ENCODE results near the gene EXOC4.

Gene EXOC4

GRCh38 chr7:133560900-133561299 is 308.0 kb downstream of the EXOC4 start:
- no peaks in the 10 kb centered on the region for H3K4me1 ChIP-seq (ENCODE audit: insufficient read depth, low read length)
- H3K9ac ChIP-seq (ENCODE audit: low read length): no peak overlapping the region
- H3K36me3 ChIP-seq (ENCODE audit: insufficient read depth, low read length): no peaks in the 10 kb centered on the region
- H3K27ac ChIP-seq (ENCODE audit: low read depth, low read length): no peak overlapping the region
- H3K4me3 ChIP-seq (ENCODE audit: low read depth in 1 of 2, low read length in 2 of 2): no peak overlapping the region
- H3K9me3 ChIP-seq (ENCODE audit: low read length): no peaks in the 10 kb centered on the region
- H3K27me3 ChIP-seq (ENCODE audit: control insufficient read depth in 1 of 2, insufficient read depth in 2 of 2, low read length in 2 of 2): no peaks in the 10 kb centered on the region

- no peak overlapping the region for H3K4me3 ChIP-seq (ENCODE audit: low read depth in 1 of 2, low read length in 2 of 2)
Measured at GRCh38 chr7:133561396-133561795, 308.5 kb downstream of the EXOC4 start.

GRCh38 chr7:133562621-133563020 is 309.7 kb downstream of the EXOC4 start:
- Histone ChIP-seq H3K9me3 (ENCODE audit: low read length) (no peaks in the 10 kb centered on the region), H3K36me3 (ENCODE audit: insufficient read depth, low read length) (no peaks in the 10 kb centered on the region), H3K4me3 (ENCODE audit: low read depth in 1 of 2, low read length in 2 of 2) (no peak overlapping the region), H3K9ac (ENCODE audit: low read length) (no peak overlapping the region), H3K27ac (ENCODE audit: low read depth, low read length) (no peak overlapping the region), H3K27me3 (ENCODE audit: control insufficient read depth in 1 of 2, insufficient read depth in 2 of 2, low read length in 2 of 2) (no peaks in the 10 kb centered on the region), H3K4me1 (ENCODE audit: insufficient read depth, low read length) (no peaks in the 10 kb centered on the region)

More at GRCh38 chr7:133561396-133561795, 308.5 kb downstream of the EXOC4 start:
- Histone ChIP-seq H3K27ac (ENCODE audit: low read depth, low read length) (no peak overlapping the region), H3K27me3 (ENCODE audit: control insufficient read depth in 1 of 2, insufficient read depth in 2 of 2, low read length in 2 of 2) (no peaks in the 10 kb centered on the region), H3K36me3 (ENCODE audit: insufficient read depth, low read length) (no peaks in the 10 kb centered on the region), H3K9me3 (ENCODE audit: low read length) (no peaks in the 10 kb centered on the region), H3K4me1 (ENCODE audit: insufficient read depth, low read length) (no peaks in the 10 kb centered on the region), H3K9ac (ENCODE audit: low read length) (no peak overlapping the region)

- H3K27ac ChIP-seq (ENCODE audit: low read depth, low read length): no peak overlapping the region
- no peaks in the 10 kb centered on the region for H3K27me3 ChIP-seq (ENCODE audit: control insufficient read depth in 1 of 2, insufficient read depth in 2 of 2, low read length in 2 of 2)
- no peaks in the 10 kb centered on the region for H3K4me1 ChIP-seq (ENCODE audit: insufficient read depth, low read length)
- H3K36me3 ChIP-seq (ENCODE audit: insufficient read depth, low read length): no peaks in the 10 kb centered on the region
- H3K9ac ChIP-seq (ENCODE audit: low read length): no peak overlapping the region
- no peaks in the 10 kb centered on the region for H3K9me3 ChIP-seq (ENCODE audit: low read length)
- H3K4me3 ChIP-seq (ENCODE audit: low read depth in 1 of 2, low read length in 2 of 2): no peak overlapping the region
Measured at GRCh38 chr7:133563251-133563650, 310.4 kb downstream of the EXOC4 start.

GRCh38 chr7:133564484-133564883 is 311.6 kb downstream of the EXOC4 start:
- Histone ChIP-seq H3K27me3 (ENCODE audit: control insufficient read depth in 1 of 2, insufficient read depth in 2 of 2, low read length in 2 of 2) (no peaks in the 10 kb centered on the region), H3K4me1 (ENCODE audit: insufficient read depth, low read length) (no peaks in the 10 kb centered on the region), H3K9me3 (ENCODE audit: low read length) (no peaks in the 10 kb centered on the region), H3K9ac (ENCODE audit: low read length) (no peak overlapping the region), H3K4me3 (ENCODE audit: low read depth in 1 of 2, low read length in 2 of 2) (no peak overlapping the region), H3K36me3 (ENCODE audit: insufficient read depth, low read length) (no peaks in the 10 kb centered on the region), H3K27ac (ENCODE audit: low read depth, low read length) (no peak overlapping the region)

GRCh38 chr7:133568544-133568943 is 315.7 kb downstream of the EXOC4 start:
- no peak overlapping the region for H3K4me3 ChIP-seq (ENCODE audit: low read depth in 1 of 2, low read length in 2 of 2)
- H3K27ac ChIP-seq (ENCODE audit: low read depth, low read length): no peak overlapping the region
- no peaks in the 10 kb centered on the region for H3K36me3 ChIP-seq (ENCODE audit: insufficient read depth, low read length)
- H3K9me3 ChIP-seq (ENCODE audit: low read length): no peaks in the 10 kb centered on the region
- H3K9ac ChIP-seq (ENCODE audit: low read length): no peak overlapping the region
- no peaks in the 10 kb centered on the region for H3K4me1 ChIP-seq (ENCODE audit: insufficient read depth, low read length)
- H3K27me3 ChIP-seq (ENCODE audit: control insufficient read depth in 1 of 2, insufficient read depth in 2 of 2, low read length in 2 of 2): no peaks in the 10 kb centered on the region

GRCh38 chr7:133570321-133570720 is 317.4 kb downstream of the EXOC4 start:
- Histone ChIP-seq H3K27ac (ENCODE audit: low read depth, low read length) (no peak overlapping the region), H3K4me1 (ENCODE audit: insufficient read depth, low read length) (no peaks in the 10 kb centered on the region), H3K36me3 (ENCODE audit: insufficient read depth, low read length) (no peaks in the 10 kb centered on the region), H3K9ac (ENCODE audit: low read length) (no peak overlapping the region), H3K4me3 (ENCODE audit: low read depth in 1 of 2, low read length in 2 of 2) (no peak overlapping the region), H3K9me3 (ENCODE audit: low read length) (no peaks in the 10 kb centered on the region), H3K27me3 (ENCODE audit: control insufficient read depth in 1 of 2, insufficient read depth in 2 of 2, low read length in 2 of 2) (no peaks in the 10 kb centered on the region)

- H3K27me3 ChIP-seq (ENCODE audit: control insufficient read depth in 1 of 2, insufficient read depth in 2 of 2, low read length in 2 of 2): no peaks in the 10 kb centered on the region
- no peaks in the 10 kb centered on the region for H3K36me3 ChIP-seq (ENCODE audit: insufficient read depth, low read length)
- no peak overlapping the region for H3K27ac ChIP-seq (ENCODE audit: low read depth, low read length)
- no peak overlapping the region for H3K4me3 ChIP-seq (ENCODE audit: low read depth in 1 of 2, low read length in 2 of 2)
- no peaks in the 10 kb centered on the region for H3K9me3 ChIP-seq (ENCODE audit: low read length)
- no peaks in the 10 kb centered on the region for H3K4me1 ChIP-seq (ENCODE audit: insufficient read depth, low read length)
- H3K9ac ChIP-seq (ENCODE audit: low read length): no peak overlapping the region
Measured at GRCh38 chr7:133571076-133571475, 318.2 kb downstream of the EXOC4 start.

GRCh38 chr7:133572087-133572486 is 319.2 kb downstream of the EXOC4 start:
- H3K27me3 ChIP-seq (ENCODE audit: control insufficient read depth in 1 of 2, insufficient read depth in 2 of 2, low read length in 2 of 2): no peaks in the 10 kb centered on the region
- H3K4me3 ChIP-seq (ENCODE audit: low read depth in 1 of 2, low read length in 2 of 2): no peak overlapping the region
- H3K4me1 ChIP-seq (ENCODE audit: insufficient read depth, low read length): no peaks in the 10 kb centered on the region
- H3K9me3 ChIP-seq (ENCODE audit: low read length): no peaks in the 10 kb centered on the region
- no peak overlapping the region for H3K9ac ChIP-seq (ENCODE audit: low read length)
- no peaks in the 10 kb centered on the region for H3K36me3 ChIP-seq (ENCODE audit: insufficient read depth, low read length)
- H3K27ac ChIP-seq (ENCODE audit: low read depth, low read length): no peak overlapping the region

GRCh38 chr7:133572843-133573242 is 320.0 kb downstream of the EXOC4 start:
- Histone ChIP-seq H3K4me3 (ENCODE audit: low read depth in 1 of 2, low read length in 2 of 2) (no peak overlapping the region), H3K27me3 (ENCODE audit: control insufficient read depth in 1 of 2, insufficient read depth in 2 of 2, low read length in 2 of 2) (no peaks in the 10 kb centered on the region), H3K9ac (ENCODE audit: low read length) (no peak overlapping the region), H3K36me3 (ENCODE audit: insufficient read depth, low read length) (no peaks in the 10 kb centered on the region), H3K9me3 (ENCODE audit: low read length) (no peaks in the 10 kb centered on the region), H3K27ac (ENCODE audit: low read depth, low read length) (no peak overlapping the region), H3K4me1 (ENCODE audit: insufficient read depth, low read length) (no peaks in the 10 kb centered on the region)

GRCh38 chr7:133573554-133574265 is 320.8 kb downstream of the EXOC4 start:
- no peaks in the 10 kb centered on the region for H3K4me1 ChIP-seq (ENCODE audit: insufficient read depth, low read length)
- no peaks in the 10 kb centered on the region for H3K27me3 ChIP-seq (ENCODE audit: control insufficient read depth in 1 of 2, insufficient read depth in 2 of 2, low read length in 2 of 2)
- H3K27ac ChIP-seq (ENCODE audit: low read depth, low read length): no peak overlapping the region
- no peaks in the 10 kb centered on the region for H3K9me3 ChIP-seq (ENCODE audit: low read length)
- H3K4me3 ChIP-seq (ENCODE audit: low read depth in 1 of 2, low read length in 2 of 2): no peak overlapping the region
- H3K9ac ChIP-seq (ENCODE audit: low read length): no peak overlapping the region
- H3K36me3 ChIP-seq (ENCODE audit: insufficient read depth, low read length): no peaks in the 10 kb centered on the region

GRCh38 chr7:133575726-133576440 is 323.0 kb downstream of the EXOC4 start:
- Histone ChIP-seq H3K4me1 (ENCODE audit: insufficient read depth, low read length) (no peaks in the 10 kb centered on the region), H3K4me3 (ENCODE audit: low read depth in 1 of 2, low read length in 2 of 2) (no peak overlapping the region), H3K36me3 (ENCODE audit: insufficient read depth, low read length) (no peaks in the 10 kb centered on the region), H3K9me3 (ENCODE audit: low read length) (no peaks in the 10 kb centered on the region), H3K27ac (ENCODE audit: low read depth, low read length) (no peak overlapping the region), H3K27me3 (ENCODE audit: control insufficient read depth in 1 of 2, insufficient read depth in 2 of 2, low read length in 2 of 2) (no peaks in the 10 kb centered on the region), H3K9ac (ENCODE audit: low read length) (no peak overlapping the region)

All from muscle layer of colon (tissue), 2 donors.